Sigmoid colon (tissue), 7 donors: ENCODE data around the gene EPHA8. TPM values are rescaled to one million over a fixed set of nuclear protein-coding genes. Genes with fewer than 3 reads are reported as not detected.

Experiments used
- DNase-seq: peaks from one replicate; pipeline ENCODE4 v3.0.0-alpha.2; 2019
- H3K27ac ChIP-seq, 4 donors: fragments of 200-600 bp; sonication (generic); one replicate each; pipeline ENCODE4 v1.5.1; 2016 to 2019; ENCODE audit warnings: mild to moderate bottlenecking in 1 of 4
- H3K27me3 ChIP-seq, 3 donors: fragments of 200-600 bp; sonication (generic); one replicate each; pipeline ENCODE4 v1.5.1; 2019; ENCODE audit warnings: mild to moderate bottlenecking in 1 of 3
- H3K36me3 ChIP-seq, 4 donors: fragments of 200-600 bp; sonication (generic); one replicate each; pipeline ENCODE4 v1.5.1; 2016 to 2019
- H3K4me1 ChIP-seq, 4 donors: fragments of 200-600 bp; sonication (generic); one replicate each; pipeline ENCODE4 v1.5.1; 2017 to 2019
- H3K4me3 ChIP-seq, 4 donors: fragments of 200-600 bp; sonication (generic); one replicate each; pipeline ENCODE4 v1.5.1; 2017 to 2019; ENCODE audit warnings: mild to moderate bottlenecking in 2 of 4, moderate library complexity in 1 of 4
- H3K9me3 ChIP-seq, 4 donors: fragments of 200-600 bp in 3 of 4; sonication (generic) in 3 of 4; one replicate each; pipeline versions ENCODE4 v1.5.1 to v1.6.1; 2013 to 2019
- EP300 ChIP-seq, 4 donors: sonication (generic); formaldehyde crosslinking; IDR thresholded peaks; one replicate each; pipeline ENCODE4 v1.6.1; 2017; ENCODE audit warnings: antibody characterized with exemption in 4 of 4
- POLR2A ChIP-seq, 2 donors: fragments of 450-650 bp; IDR thresholded peaks; one replicate each; pipeline ENCODE4 v1.6.1; 2016; ENCODE audit warnings: antibody characterized with exemption in 2 of 2, mild to moderate bottlenecking in 2 of 2, moderate library complexity in 2 of 2
- POLR2AphosphoS5 ChIP-seq, 4 donors: sonication (generic); formaldehyde crosslinking; IDR thresholded peaks; one replicate each; pipeline ENCODE4 v1.6.1; 2017; ENCODE audit warnings: antibody characterized with exemption in 4 of 4
- WGBS, 2 donors: extraction: QIAGEN DNeasy Blood & Tissue Kit; methylation state at CpG; one replicate each; pipeline ENCODE4 v1.1.7; 2013; 5-methylcytosine and 5-hydroxymethylcytosine counted together
- intact Hi-C: fragments of 100-400 bp; cut with DNase I; formaldehyde crosslinking; loops from one replicate; pipeline ENCODE4 v1.15.1; 2023
- polyA plus RNA-seq, 3 donors: library from polyadenylated mRNA; stranded (reverse); fragments of 200-250 nt; gene quantifications; one replicate each; pipeline ENCODE4 v1.2.3, GENCODE V29; 2013
- total RNA-seq, 4 donors: library from RNA; depleted of rRNA; stranded (reverse); fragments of >200 nt; gene quantifications; one replicate each; pipeline ENCODE4 v1.1.0, GENCODE V29; 2016
- TF ChIP-seq, protein P1 (sequence below), 4 experiments: fragments of 450-650 bp in 3 of 4; fragments of 200-600 bp in 1 of 4; IDR thresholded peaks; one replicate each; pipeline ENCODE4 v1.5.1; 2016 to 2019; ENCODE audit warnings: antibody characterized with exemption in 4 of 4, mild to moderate bottlenecking in 3 of 4, moderate library complexity in 2 of 4
- donor health status: healthy with polysubstance abuse.
- donor health status: Bipolar disorder and iron deficiency.
- donor health status: healthy.

The EPHA8 gene
- total and polyA plus RNA-seq, 7 donors = not detected

DNA sequence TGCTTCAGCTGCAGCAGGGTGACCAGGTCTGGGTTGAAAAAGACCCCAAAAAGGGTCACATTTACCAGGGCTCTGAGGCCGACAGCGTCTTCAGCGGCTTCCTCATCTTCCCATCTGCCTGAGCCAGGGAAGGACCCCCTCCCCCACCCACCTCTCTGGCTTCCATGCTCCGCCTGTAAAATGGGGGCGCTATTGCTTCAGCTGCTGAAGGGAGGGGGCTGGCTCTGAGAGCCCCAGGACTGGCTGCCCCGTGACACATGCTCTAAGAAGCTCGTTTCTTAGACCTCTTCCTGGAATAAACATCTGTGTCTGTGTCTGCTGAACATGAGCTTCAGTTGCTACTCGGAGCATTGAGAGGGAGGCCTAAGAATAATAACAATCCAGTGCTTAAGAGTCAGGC is 76.0 kb downstream of the EPHA8 start:
- H3K4me3 ChIP-seq = peak overlapping the region in 2 of 4 donors; percentile 35 to 40
- H3K27me3 ChIP-seq = peaks cover 0 to 7% (median 0%) of the 10 kb centered on the region in 3 donors
- 25 to 32% methylated on average over 8 of the region's 8 CpGs for WGBS, 2 donors
- TF ChIP-seq EP300 (IDR thresholded peaks at IDR 0.05) = no peak
- TF ChIP-seq, protein P1, sequence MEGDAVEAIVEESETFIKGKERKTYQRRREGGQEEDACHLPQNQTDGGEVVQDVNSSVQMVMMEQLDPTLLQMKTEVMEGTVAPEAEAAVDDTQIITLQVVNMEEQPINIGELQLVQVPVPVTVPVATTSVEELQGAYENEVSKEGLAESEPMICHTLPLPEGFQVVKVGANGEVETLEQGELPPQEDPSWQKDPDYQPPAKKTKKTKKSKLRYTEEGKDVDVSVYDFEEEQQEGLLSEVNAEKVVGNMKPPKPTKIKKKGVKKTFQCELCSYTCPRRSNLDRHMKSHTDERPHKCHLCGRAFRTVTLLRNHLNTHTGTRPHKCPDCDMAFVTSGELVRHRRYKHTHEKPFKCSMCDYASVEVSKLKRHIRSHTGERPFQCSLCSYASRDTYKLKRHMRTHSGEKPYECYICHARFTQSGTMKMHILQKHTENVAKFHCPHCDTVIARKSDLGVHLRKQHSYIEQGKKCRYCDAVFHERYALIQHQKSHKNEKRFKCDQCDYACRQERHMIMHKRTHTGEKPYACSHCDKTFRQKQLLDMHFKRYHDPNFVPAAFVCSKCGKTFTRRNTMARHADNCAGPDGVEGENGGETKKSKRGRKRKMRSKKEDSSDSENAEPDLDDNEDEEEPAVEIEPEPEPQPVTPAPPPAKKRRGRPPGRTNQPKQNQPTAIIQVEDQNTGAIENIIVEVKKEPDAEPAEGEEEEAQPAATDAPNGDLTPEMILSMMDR (IDR thresholded peaks at IDR 0.05) = no peak
- no peak for TF ChIP-seq POLR2A (IDR thresholded peaks at IDR 0.05)
- no peak for TF ChIP-seq POLR2AphosphoS5 (IDR thresholded peaks at IDR 0.05)
- H3K36me3 ChIP-seq = no peaks in the 10 kb centered on the region
- peaks cover 0 to 8% (median 0%) of the 10 kb centered on the region in 4 donors for H3K4me1 ChIP-seq
- no peaks in the 10 kb centered on the region for H3K9me3 ChIP-seq
- no peak overlapping the region for H3K27ac ChIP-seq
- DNase-seq = no peak
- intact Hi-C loops = no loop called here

DNA sequence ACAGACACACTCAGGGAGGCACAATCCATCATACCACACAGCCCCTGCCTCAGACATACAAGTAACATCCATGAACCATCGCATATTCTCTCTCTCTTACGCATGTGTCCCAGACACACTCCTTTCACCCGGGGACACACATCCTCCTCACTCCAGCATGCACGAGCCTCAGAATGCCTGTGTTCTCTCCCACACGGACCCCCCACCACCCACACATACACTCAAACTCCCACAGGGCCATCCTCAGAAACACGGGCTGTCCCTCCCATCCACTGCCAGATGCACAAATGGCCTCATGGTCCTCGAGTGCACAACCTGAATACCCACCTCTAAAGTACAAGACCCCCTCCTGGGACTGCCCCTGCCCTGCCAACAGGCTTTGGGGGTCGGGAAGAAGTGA is 78.0 kb downstream of the EPHA8 start:
- DNase-seq = no peak
- TF ChIP-seq POLR2AphosphoS5 (IDR thresholded peaks at IDR 0.05) = no peak
- TF ChIP-seq EP300 (IDR thresholded peaks at IDR 0.05) = no peak
- TF ChIP-seq, protein P1 (IDR thresholded peaks at IDR 0.05) = no peak
- TF ChIP-seq POLR2A (IDR thresholded peaks at IDR 0.05) = no peak
- intact Hi-C loops = no loop called here
- Histone ChIP-seq H3K4me1 (peaks cover 0 to 8% (median 0%) of the 10 kb centered on the region in 4 donors), H3K27ac (no peak overlapping the region), H3K36me3 (no peaks in the 10 kb centered on the region), H3K9me3 (no peaks in the 10 kb centered on the region), H3K27me3 (peaks cover 0 to 7% (median 0%) of the 10 kb centered on the region in 3 donors), H3K4me3 (no peak overlapping the region)
- 53 to 67% methylated on average over 8 of the region's 8 CpGs for WGBS, 2 donors

DNA sequence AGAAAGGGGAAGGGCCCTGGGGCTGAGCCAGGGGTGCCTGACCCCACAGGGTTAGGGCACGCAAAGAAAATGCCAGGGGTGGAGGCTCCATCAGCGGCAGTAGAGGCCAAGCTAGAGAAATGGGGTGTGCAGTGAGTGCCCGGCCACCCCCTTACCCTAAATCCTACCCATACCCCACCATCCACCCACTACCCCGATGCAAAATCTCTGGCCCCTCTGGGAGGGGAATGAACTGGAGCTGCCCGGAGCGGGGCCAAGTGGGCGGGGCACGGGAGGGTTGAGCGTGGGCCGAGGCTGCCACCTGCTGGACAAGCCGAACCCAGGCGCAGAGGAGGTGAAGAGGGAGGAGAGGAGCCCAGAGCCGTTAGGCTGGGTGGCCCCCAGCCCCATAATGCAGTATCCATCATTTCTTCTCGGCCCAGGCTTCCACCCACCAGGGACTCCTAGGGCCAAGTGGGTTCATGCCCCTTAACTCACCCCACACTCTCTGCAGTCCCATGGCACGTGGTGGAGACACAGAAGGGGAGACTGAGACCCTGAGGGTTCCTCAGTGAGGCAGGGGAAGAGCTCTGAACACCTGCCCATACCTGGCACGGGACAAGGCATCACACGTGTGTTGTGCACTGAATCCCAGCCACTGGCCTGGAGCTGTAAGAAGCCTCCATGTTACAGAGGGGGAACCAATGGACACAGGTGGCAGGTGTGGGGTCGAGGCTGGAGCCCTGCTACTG is 78.8 kb downstream of the EPHA8 start:
- H3K27me3 ChIP-seq = peaks cover 0 to 7% (median 0%) of the 10 kb centered on the region in 3 donors
- H3K27ac ChIP-seq = no peak overlapping the region
- TF ChIP-seq, protein P1 (IDR thresholded peaks at IDR 0.05) = peak; percentile 73 to 91 (median 88)
- TF ChIP-seq EP300 (IDR thresholded peaks at IDR 0.05) (no peak), POLR2AphosphoS5 (IDR thresholded peaks at IDR 0.05) (peak in 2 of 4 donors; percentile 52 to 71), POLR2A (IDR thresholded peaks at IDR 0.05) (no peak)
- H3K36me3 ChIP-seq = no peaks in the 10 kb centered on the region
- H3K4me3 ChIP-seq = no peak overlapping the region
- DNase-seq = peak; percentile 88
- WGBS, 2 donors = 6 to 15% methylated on average over 18 of the region's 18 CpGs
- H3K9me3 ChIP-seq = no peaks in the 10 kb centered on the region
- intact Hi-C loops = loop anchor here (1.0 kb wide), 1 partner anchor 222 kb away; no protein-coding TSS in a partner anchor
- H3K4me1 ChIP-seq = peaks cover 0 to 8% (median 0%) of the 10 kb centered on the region in 4 donors

DNA sequence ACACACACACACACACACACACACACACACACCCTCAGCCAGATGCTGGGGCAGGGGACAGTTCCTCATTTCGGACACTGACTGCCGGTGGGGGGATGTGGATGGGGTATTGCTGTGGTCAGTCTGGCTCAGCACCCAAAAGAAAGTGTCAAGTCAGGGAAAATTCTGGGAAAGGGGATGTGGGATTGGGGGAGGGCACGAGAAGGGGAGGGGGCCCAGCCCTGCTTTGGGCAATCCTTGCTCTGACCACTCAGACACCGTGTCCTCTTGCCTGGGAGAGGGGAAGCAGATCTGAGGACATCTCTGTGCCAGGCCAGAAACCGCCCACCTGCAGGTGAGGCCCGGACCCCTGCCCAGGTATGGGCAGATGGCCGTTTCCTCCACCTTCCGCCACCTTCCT is 80.1 kb downstream of the EPHA8 start, which contains the start of gene C1QC:
TSS of gene C1QC (plus strand) at position 253 of the 400 bp plus-strand sequence. CDS start 391 bp downstream, outside the sequence.
- TF ChIP-seq POLR2AphosphoS5 (IDR thresholded peaks at IDR 0.05) = peak in 1 of 4 donors; percentile 45
- TF ChIP-seq, protein P1 (IDR thresholded peaks at IDR 0.05) = no peak
- Histone ChIP-seq H3K27me3 (peaks cover 0 to 6% (median 0%) of the 10 kb centered on the region in 3 donors), H3K36me3 (no peaks in the 10 kb centered on the region), H3K27ac (peak within 1 kb of the TSS; percentile 25 to 50 (median 40)), H3K4me1 (peaks cover 0 to 8% (median 0%) of the 10 kb centered on the region in 4 donors), H3K9me3 (no peaks in the 10 kb centered on the region), H3K4me3 (peak within 1 kb of the TSS in 3 of 4 donors; percentile 10 to 43 (median 30))
- peak; percentile 79 for DNase-seq
- 67 to 70% methylated on average over 8 of the region's 8 CpGs for WGBS, 2 donors
- intact Hi-C loops = no loop called here
